Keratinocyte (primary cell): ENCODE results near the gene CACNA2D4. TPM values are rescaled to one million over a fixed set of nuclear protein-coding genes. Genes with fewer than 3 reads are reported as not detected.
"Not testable (repeated sequence)": the region's sequence is repeated elsewhere in the genome, so short reads cannot be mapped to it uniquely, and the experiment has no call there.

Experiments used
- DNase-seq: peaks from one replicate; pipeline ENCODE4 v3.0.0-alpha.2; 2011; ENCODE audit warnings: low read depth, missing footprints, low spot score
- FAIRE-seq: peaks from 2 replicates; lab custom pipeline; 2011; peaks lifted over from hg19 to GRCh38; lab: Jason Lieb, UNC
- H2AFZ ChIP-seq: 2 replicates; pipeline ENCODE4 v1.6.0; 2012; ENCODE audit warnings: low read length, control low read depth, inconsistent platforms; ENCODE audit not compliant: control insufficient read depth
- H3K27ac ChIP-seq: 2 replicates; pipeline ENCODE4 v1.5.1; 2011; ENCODE audit warnings: low read length; ENCODE audit not compliant: control insufficient read depth, insufficient read depth
- H3K27me3 ChIP-seq: 3 replicates; pipeline ENCODE4 v1.6.0; 2011; ENCODE audit warnings: low read length; ENCODE audit not compliant: control insufficient read depth, insufficient read depth; ENCODE audit errors: extremely low read depth
- H3K36me3 ChIP-seq, 2 experiments: 2 replicates in 1 of 2; 3 replicates in 1 of 2; pipeline ENCODE4 v1.5.1; 2011; ENCODE audit warnings: low read length in 2 of 2, mild to moderate bottlenecking in 1 of 2; ENCODE audit not compliant: control insufficient read depth in 2 of 2, insufficient read depth in 2 of 2; ENCODE audit errors: extremely low read depth in 1 of 2
- H3K4me1 ChIP-seq: 3 replicates; pipeline ENCODE4 v1.5.1; 2011; ENCODE audit warnings: low read length; ENCODE audit not compliant: control insufficient read depth, insufficient read depth; ENCODE audit errors: extremely low read depth
- H3K4me2 ChIP-seq: 3 replicates; pipeline ENCODE4 v1.6.0; 2011; ENCODE audit warnings: low read depth, low read length; ENCODE audit not compliant: control insufficient read depth, insufficient read depth; ENCODE audit errors: extremely low read depth
- H3K4me3 ChIP-seq, 3 experiments: fragments of 200-600 bp in 1 of 3; sonication (generic) in 1 of 3; 2 replicates in 2 of 3; 3 replicates in 1 of 3; pipeline ENCODE4 v1.5.1; 2011 to 2016; ENCODE audit warnings: low read length in 3 of 3, mild to moderate bottlenecking in 3 of 3, control low read depth in 2 of 3, inconsistent platforms in 1 of 3, low read depth in 1 of 3, mixed read lengths in 1 of 3, mixed run types in 1 of 3, moderate library complexity in 1 of 3; ENCODE audit not compliant: control insufficient read depth in 2 of 3, insufficient read depth in 2 of 3; ENCODE audit errors: extremely low read depth in 1 of 3
- H3K79me2 ChIP-seq: 2 replicates; pipeline ENCODE4 v1.6.0; 2012; ENCODE audit warnings: low read length; ENCODE audit not compliant: control insufficient read depth, insufficient read depth
- H3K9ac ChIP-seq: 3 replicates; pipeline ENCODE4 v1.6.0; 2011; ENCODE audit warnings: low read length; ENCODE audit not compliant: control insufficient read depth, insufficient read depth; ENCODE audit errors: extremely low read depth
- H3K9me1 ChIP-seq: 3 replicates; pipeline ENCODE4 v1.6.0; 2011; ENCODE audit warnings: low read length; ENCODE audit not compliant: control insufficient read depth, insufficient read depth; ENCODE audit errors: extremely low read depth
- H3K9me3 ChIP-seq: 2 replicates; pipeline ENCODE4 v1.5.1; 2012; ENCODE audit warnings: low read depth, low read length; ENCODE audit not compliant: control insufficient read depth
- H4K20me1 ChIP-seq: 3 replicates; pipeline ENCODE4 v1.6.0; 2011; ENCODE audit warnings: low read length; ENCODE audit not compliant: control insufficient read depth, insufficient read depth; ENCODE audit errors: extremely low read depth
- CTCF ChIP-seq, 3 experiments: IDR thresholded peaks in 1 of 3; conservative IDR thresholded peaks in 1 of 3; optimal IDR thresholded peaks in 1 of 3; 2 replicates in 2 of 3; 3 replicates in 1 of 3; pipeline versions ENCODE3 to v1.5.1; 2011; ENCODE audit warnings: low read length in 3 of 3, mild to moderate bottlenecking in 3 of 3, moderate library complexity in 2 of 3, control low read depth in 1 of 3, inconsistent platforms in 1 of 3; ENCODE audit not compliant: insufficient read depth in 2 of 3; ENCODE audit errors: extremely low read depth in 1 of 3
- EZH2 ChIP-seq: IDR thresholded peaks from one replicate; pipeline ENCODE4 v1.6.1; 2012; ENCODE audit warnings: inconsistent platforms, mild to moderate bottlenecking, low read length, moderate library complexity
- dilution Hi-C: fragments of 300-500 bp; cut with MboI; formaldehyde crosslinking; loops from one replicate; pipeline ENCODE4 v1.7.0; 2020; ENCODE audit warnings: low sequenced_read_pairs; ENCODE audit not compliant: extremely low pct_ligation_motif_present
- polyA plus RNA-seq, 5 experiments: library from polyadenylated mRNA; depleted of rRNA in 3 of 5; stranded (reverse) in 3 of 5; stranded (forward) in 1 of 5; unstranded in 1 of 5; fragments of >200 nt; gene quantifications; 1 replicate in 1 of 5; 2 replicates in 3 of 5; 3 replicates in 1 of 5; pipeline versions ENCODE4 v1.2.1 to v1.2.3, GENCODE V29; 2011 to 2012; ENCODE audit warnings: missing spikeins in 2 of 5, low read depth in 1 of 5, low replicate concordance in 1 of 5

Gene CACNA2D4
- polyA plus RNA-seq, 1 donor (not counting 4 experiments of a cell fraction or from before 2014, with no cell fraction given), result 0.09 TPM

- no peaks in the 10 kb centered on the region for H4K20me1 ChIP-seq
- no peak overlapping the region for H3K4me2 ChIP-seq
- no peak overlapping the region for H3K27ac ChIP-seq
- H2AFZ ChIP-seq, result no peak overlapping the region
- H3K9me1 ChIP-seq, result no peaks in the 10 kb centered on the region
- H3K4me3 ChIP-seq, result no peak overlapping the region
- no peak overlapping the region for H3K9ac ChIP-seq
- no peaks in the 10 kb centered on the region for H3K9me3 ChIP-seq
- no peaks in the 10 kb centered on the region for H3K4me1 ChIP-seq
- FAIRE-seq (no peak), DNase-seq (no peak)
- no peaks in the 10 kb centered on the region for H3K36me3 ChIP-seq
- dilution Hi-C loops, result no loop called here
- peaks cover 54% of the 10 kb centered on the region for H3K27me3 ChIP-seq
- no peaks in the 10 kb centered on the region for H3K79me2 ChIP-seq
- no peak for TF ChIP-seq CTCF (optimal IDR thresholded peaks at IDR 0.05 in 1 of 3, IDR thresholded peaks at IDR 0.05 in 1 of 3, conservative IDR thresholded peaks at IDR 0.05 in 1 of 3; ENCODE audit: extremely low read depth in 1 of 3, insufficient read depth in 2 of 3, low read length in 3 of 3)
- no peak for TF ChIP-seq EZH2
Measured at GRCh38 chr12:1819571-1819970, 98.9 kb downstream of the CACNA2D4 start.

DNA sequence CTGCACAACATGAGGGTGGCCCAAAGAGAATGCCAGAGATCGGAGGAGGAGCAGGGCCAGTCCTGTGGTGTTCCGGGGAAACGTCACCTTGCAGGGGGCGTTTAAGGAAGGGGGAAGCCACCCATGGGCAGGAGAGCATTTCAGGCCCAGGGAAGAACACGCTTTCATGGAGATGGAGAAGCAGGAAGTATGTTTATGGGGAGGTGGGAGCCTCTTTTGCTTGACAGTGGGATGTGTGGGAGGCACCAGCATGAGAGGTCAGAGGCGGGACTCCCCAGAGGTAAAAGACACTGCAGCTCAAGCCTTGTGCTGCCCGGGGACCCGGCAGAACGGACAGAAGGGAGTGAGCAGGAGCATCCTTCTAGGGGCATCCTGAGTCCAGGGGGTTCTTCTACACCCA lies 99.4 kb downstream of the CACNA2D4 start:
- no peaks in the 10 kb centered on the region for H3K9me3 ChIP-seq
- dilution Hi-C loops, result no loop called here
- DNase-seq (no peak), FAIRE-seq (no peak)
- H2AFZ ChIP-seq, result no peak overlapping the region
- no peaks in the 10 kb centered on the region for H3K4me1 ChIP-seq
- no peaks in the 10 kb centered on the region for H3K9me1 ChIP-seq
- H3K4me2 ChIP-seq, result no peak overlapping the region
- no peak overlapping the region for H3K9ac ChIP-seq
- H3K27ac ChIP-seq, result no peak overlapping the region
- no peak overlapping the region for H3K4me3 ChIP-seq
- no peaks in the 10 kb centered on the region for H3K36me3 ChIP-seq
- H3K27me3 ChIP-seq, result peaks cover 59% of the 10 kb centered on the region
- TF ChIP-seq CTCF (optimal IDR thresholded peaks at IDR 0.05 in 1 of 3, IDR thresholded peaks at IDR 0.05 in 1 of 3, conservative IDR thresholded peaks at IDR 0.05 in 1 of 3; ENCODE audit: extremely low read depth in 1 of 3, insufficient read depth in 2 of 3, low read length in 3 of 3) (no peak), EZH2 (no peak)
- no peaks in the 10 kb centered on the region for H3K79me2 ChIP-seq
- H4K20me1 ChIP-seq, result no peaks in the 10 kb centered on the region

DNA sequence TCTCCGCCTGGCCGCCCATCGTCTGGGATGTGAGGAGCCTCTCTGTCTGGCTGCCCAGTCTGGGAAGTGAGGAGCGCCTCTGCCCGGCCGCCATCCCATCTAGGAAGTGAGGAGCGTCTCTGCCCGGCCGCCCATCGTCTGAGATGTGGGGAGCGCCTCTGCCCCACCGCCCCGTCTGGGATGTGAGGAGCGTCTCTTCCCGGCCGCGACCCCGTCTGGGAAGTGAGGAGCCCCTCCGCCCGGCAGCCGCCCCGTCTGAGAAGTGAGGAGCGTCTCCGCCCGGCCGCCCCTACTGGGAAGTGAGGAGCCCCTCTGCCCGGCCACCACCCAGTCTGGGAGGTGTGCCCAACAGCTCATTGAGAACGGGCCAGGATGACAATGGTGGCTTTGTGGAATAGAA lies 100.5 kb downstream of the CACNA2D4 start:
- FAIRE-seq, H3K36me3 ChIP-seq, H3K9ac ChIP-seq, H3K4me2 ChIP-seq, DNase-seq, dilution Hi-C loops, H3K9me3 ChIP-seq, H4K20me1 ChIP-seq, H3K9me1 ChIP-seq, H2AFZ ChIP-seq, H3K4me3 ChIP-seq, H3K27ac ChIP-seq, H3K4me1 ChIP-seq, H3K79me2 ChIP-seq: not testable (repeated sequence)
- peaks cover 63% of the 10 kb centered on the region for H3K27me3 ChIP-seq
